Measurements from ENCODE around the gene CDH2. TPM values are rescaled to one million over a fixed set of nuclear protein-coding genes. Genes with fewer than 3 reads are reported as not detected.

The CDH2 gene
- total and polyA plus RNA-seq, 9 donors, result 2.9 to 78.3 (median 11.2) TPM

GRCh38 chr18:27991391-27991790 lies 185.5 kb downstream of the CDH2 start:
- Histone ChIP-seq H3K27ac (no peak overlapping the region), H3K4me1 (ENCODE audit: insufficient read depth) (no peaks in the 10 kb centered on the region), H3K9me3 (no peaks in the 10 kb centered on the region), H3K4me3 (no peak overlapping the region), H3K27me3 (no peaks in the 10 kb centered on the region), H3K36me3 (no peaks in the 10 kb centered on the region)
- WGBS, 3 donors, result 90 to 95% (median 93%) methylated on average over 2 of the region's 2 CpGs
- intact Hi-C loops (cut with DNase I), result no loop called here
- no peak for DNase-seq
- TF ChIP-seq CTCF (IDR thresholded peaks at IDR 0.05) (no peak), POLR2A (IDR thresholded peaks at IDR 0.05) (no peak), EP300 (IDR thresholded peaks at IDR 0.05) (no peak)

GRCh38 chr18:27985832-27986231 lies 191.1 kb downstream of the CDH2 start:
- no peaks in the 10 kb centered on the region for H3K36me3 ChIP-seq
- intact Hi-C loops (cut with DNase I), result no loop called here
- WGBS, 3 donors, result 90 to 94% (median 93%) methylated on average over 7 of the region's 7 CpGs
- no peak for TF ChIP-seq CTCF (IDR thresholded peaks at IDR 0.05)
- TF ChIP-seq POLR2A (IDR thresholded peaks at IDR 0.05), result no peak
- TF ChIP-seq EP300 (IDR thresholded peaks at IDR 0.05), result no peak
- no peaks in the 10 kb centered on the region for H3K27me3 ChIP-seq
- H3K27ac ChIP-seq, result no peak overlapping the region
- H3K4me1 ChIP-seq (ENCODE audit: insufficient read depth), result no peaks in the 10 kb centered on the region
- DNase-seq, result no peak
- H3K4me3 ChIP-seq, result no peak overlapping the region
- H3K9me3 ChIP-seq, result no peaks in the 10 kb centered on the region

- TF ChIP-seq POLR2A (IDR thresholded peaks at IDR 0.05), result no peak
- no peak for TF ChIP-seq CTCF (IDR thresholded peaks at IDR 0.05)
- no peak for TF ChIP-seq EP300 (IDR thresholded peaks at IDR 0.05)
- Histone ChIP-seq H3K36me3 (no peaks in the 10 kb centered on the region), H3K27ac (no peak overlapping the region), H3K4me3 (no peak overlapping the region), H3K27me3 (no peaks in the 10 kb centered on the region), H3K9me3 (no peaks in the 10 kb centered on the region), H3K4me1 (ENCODE audit: insufficient read depth) (no peaks in the 10 kb centered on the region)
- intact Hi-C loops (cut with DNase I), result no loop called here
- no peak for DNase-seq
Observed at GRCh38 chr18:27983780-27984179, 193.2 kb downstream of the CDH2 start.

GRCh38 chr18:27976806-27977408 lies 200.0 kb downstream of the CDH2 start:
- H3K27ac ChIP-seq, result no peak overlapping the region
- no peak overlapping the region for H3K4me3 ChIP-seq
- no peaks in the 10 kb centered on the region for H3K9me3 ChIP-seq
- TF ChIP-seq POLR2A (IDR thresholded peaks at IDR 0.05) (no peak), EP300 (IDR thresholded peaks at IDR 0.05) (no peak), CTCF (IDR thresholded peaks at IDR 0.05) (no peak)
- no peaks in the 10 kb centered on the region for H3K27me3 ChIP-seq
- intact Hi-C loops (cut with DNase I), result no loop called here
- WGBS, 3 donors, result 88 to 94% (median 89%) methylated on average over 7 of the region's 7 CpGs
- DNase-seq, result no peak
- no peaks in the 10 kb centered on the region for H3K4me1 ChIP-seq (ENCODE audit: insufficient read depth)
- H3K36me3 ChIP-seq, result no peaks in the 10 kb centered on the region

All from ovary (tissue), 9 donors.